HG02870 (cell line): Measurements from ENCODE around the gene CHST2.

Source experiments
- ATAC-seq: cut with Tn5 transposase; IDR thresholded peaks from one replicate; pipeline ENCODE4 v1.9.1; 2021; ENCODE audit warnings: mild to moderate bottlenecking, moderate library complexity; ENCODE audit not compliant: unreplicated experiment

The CHST2 gene

DNA sequence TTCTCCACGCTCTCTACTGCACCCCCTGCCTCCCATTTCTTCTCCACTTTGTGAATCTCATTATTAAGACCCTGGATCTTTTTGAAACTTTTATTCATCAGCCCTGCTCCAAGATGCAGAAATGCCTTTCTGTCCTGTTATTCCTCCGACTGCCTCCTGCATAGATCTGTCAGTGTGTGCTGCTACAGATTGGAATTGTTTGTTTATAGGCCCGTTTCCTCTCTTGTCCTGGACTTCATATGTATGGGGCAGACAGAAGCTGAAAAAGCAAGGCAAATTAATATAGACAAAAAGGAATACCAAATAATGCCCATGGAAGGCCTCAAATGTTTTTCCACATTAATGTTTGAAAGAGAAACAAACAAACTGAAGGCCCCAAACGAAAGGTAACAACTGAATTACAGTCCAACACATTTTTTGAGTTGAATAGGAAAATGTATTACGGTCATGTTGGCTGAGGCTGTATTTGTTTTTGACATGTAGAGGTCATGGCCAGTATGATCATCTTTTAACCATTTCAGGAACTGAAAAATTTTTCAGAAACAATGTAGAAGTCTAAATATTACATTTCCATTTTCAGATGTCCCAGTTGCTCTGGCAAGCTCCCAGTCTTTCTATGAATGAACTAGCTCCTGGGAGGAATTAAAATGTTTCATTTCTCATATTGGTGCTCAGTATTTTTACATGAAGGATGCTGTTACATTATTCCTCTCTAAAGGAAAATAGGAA, 8.8 kb downstream of the CHST2 start:
- no peak for ATAC-seq

DNA sequence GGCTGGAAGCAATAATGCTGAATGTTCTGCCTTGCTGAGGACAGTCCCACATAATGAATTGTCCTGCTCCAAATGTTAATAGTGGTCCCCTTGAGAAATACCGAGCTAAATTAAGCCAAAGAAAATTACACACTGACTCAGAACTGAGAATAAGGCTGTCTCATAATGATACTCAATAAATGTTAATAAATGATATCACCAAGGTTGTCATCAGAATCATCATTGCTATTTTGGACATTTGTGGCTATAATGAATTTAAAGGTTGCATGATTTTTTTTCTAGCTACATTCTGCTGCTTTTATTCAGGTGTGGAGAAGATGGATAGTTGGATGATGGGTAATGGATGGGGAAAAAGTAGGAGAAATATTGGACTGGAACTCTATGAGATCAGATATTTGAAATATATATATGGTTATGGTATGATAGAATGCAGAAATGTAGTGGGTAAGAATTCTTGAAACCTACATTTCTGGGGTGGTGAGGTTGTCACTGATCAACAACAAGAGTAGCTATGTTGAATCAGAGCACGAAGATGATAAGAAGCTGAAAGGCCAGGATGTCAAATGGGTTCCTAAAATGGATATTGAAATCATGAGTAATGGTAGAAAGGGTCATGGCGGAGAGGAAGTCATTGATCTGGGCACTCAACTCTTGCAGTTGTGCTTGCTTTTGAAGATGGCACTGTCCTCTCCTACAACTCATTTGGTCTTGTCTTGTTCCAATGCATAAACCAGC, 12.8 kb downstream of the CHST2 start:
- ATAC-seq, result peak; percentile 37

DNA sequence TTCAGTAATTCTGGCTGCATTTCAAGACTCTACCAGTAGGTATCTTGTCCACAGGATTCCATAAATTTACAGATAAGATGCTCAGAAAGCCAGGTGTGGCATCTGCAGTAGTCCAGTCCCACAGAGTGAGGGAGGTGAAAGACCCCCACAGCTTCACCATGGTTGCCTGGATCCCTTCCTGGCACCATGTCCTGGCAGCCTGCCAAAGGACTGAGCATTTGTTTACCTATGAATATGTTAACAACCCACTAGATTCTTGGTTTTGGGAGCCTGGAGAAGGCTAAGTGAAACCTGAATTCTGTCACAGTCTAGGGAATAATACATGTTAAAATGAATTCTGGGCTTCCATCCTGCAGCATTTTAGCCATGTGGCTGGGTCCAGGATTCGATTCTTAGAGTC, 14.9 kb downstream of the CHST2 start:
- no peak for ATAC-seq

DNA sequence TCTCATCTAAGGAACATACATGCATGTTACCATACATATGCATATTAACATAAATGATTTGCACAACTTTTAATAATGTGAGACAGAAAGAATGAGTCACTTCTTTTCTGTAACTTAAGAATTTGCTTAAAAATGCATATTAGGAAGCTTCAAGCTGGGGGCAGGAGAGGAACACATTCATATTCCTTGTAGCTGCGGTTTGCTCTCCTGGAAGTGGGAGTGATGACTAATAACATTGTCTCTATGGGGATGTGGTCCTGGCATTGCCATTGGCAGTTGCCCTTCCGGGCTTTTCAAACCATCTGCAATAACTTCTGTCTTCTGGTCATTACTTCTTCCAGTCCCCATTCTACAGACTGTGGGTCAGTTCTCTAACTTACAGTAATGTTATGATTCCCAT, 15.6 kb downstream of the CHST2 start:
- ATAC-seq, result no peak

DNA sequence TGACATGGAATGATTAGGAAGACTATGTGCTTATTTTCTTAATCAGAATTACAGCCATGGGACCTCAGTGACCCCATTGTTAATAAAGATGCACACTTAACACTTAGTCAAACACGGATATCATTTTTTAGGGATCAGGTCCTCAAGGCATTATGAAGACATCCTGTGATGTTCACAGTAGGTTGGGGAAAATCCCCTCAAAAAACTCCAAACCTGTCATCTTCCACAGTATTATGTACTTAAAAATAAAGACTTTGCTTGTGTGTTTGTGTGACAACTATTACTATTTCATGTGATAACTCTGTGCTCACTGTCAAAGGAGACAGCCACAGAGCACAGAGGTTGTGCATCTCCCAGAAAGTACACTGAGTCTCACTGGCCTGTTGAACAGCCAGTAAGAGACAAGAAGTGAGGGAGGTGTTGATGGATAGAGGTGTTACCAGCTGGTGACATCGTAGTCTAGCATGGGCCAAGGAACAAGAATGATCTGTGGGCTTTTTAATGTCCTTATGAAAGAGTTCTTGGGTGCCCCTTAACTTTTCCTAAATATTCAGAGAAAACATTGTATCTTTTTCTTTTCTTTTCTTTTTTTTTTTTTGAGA, 18.0 kb downstream of the CHST2 start:
- no peak for ATAC-seq

DNA sequence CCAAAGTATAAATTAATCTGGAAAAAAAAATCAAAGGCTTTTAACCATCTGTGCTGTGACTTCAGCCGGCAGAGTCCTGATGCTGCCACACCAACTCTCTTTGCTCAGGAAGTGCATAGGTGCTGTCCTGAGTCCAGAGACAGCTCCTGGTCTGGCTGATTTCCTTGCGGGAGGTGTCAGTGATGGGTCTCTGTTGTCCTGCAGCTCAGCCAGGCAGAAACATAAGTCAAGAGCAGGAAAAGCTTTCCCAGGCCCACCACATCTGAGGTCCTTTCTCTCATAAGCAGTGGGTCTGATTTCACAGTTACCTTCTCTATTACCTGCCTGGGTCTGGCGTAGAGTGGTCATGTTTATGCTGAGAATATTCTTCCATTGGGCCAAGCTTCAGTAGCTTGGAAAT, 19.4 kb downstream of the CHST2 start:
- ATAC-seq, result no peak

DNA sequence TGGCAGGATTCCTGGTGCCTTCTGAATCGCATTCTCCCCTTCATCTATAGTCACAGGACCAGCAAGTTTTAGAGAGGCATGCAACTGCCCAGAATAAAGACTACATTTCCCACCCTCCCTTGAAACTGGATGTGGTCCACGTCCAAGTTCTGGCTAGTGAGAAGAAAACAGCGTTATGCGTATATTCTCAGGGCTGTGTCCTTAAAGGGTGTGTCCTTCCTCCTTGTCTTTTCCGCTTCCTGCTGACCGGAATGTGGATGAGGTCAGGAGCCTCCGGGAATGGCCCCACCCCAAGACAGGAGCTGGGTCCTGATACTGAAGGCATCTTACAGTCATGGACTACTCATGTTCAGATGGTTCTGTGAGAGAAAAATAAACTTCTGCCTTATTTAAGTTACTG, 20.2 kb downstream of the CHST2 start:
- no peak for ATAC-seq

DNA sequence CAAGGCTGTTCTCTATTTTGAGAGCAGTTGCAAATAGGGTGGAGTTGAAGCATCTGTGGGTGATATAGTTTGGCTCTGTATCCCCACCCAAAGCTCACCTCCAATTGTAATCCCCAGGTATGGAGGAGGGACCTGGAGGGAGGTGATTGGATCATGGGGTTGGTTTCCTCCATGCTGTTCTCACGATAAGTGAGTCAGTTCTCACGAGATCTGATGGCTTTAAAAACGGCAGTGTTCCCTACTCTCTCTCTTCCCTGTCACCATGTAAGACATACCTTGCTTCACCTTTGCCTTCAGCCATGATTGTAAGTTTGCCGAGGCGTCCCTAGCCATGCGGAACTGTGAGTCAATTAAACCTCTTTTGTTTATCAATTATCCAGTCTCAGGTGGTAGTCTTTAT, 21.0 kb downstream of the CHST2 start:
- no peak for ATAC-seq

DNA sequence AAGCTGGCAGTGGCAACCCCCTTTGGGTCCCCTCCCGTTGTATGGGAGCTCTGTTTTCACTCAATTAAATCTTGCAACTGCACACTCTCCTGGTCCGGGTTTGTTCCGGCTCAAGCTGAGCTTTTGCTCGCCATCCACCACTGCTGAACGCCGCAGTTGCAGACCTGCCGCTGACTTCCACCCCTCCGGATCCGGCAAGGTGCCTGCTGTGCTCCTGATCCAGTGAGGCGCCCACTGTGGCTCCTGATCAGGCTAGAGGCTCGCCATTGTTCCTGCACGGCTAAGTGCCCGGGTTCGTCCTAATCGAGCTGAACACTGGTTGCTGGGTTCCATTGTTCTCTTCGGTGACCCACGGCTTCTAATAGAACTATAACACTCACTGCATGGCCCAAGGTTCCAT, 22.8 kb downstream of the CHST2 start:
- ATAC-seq, result no peak

DNA sequence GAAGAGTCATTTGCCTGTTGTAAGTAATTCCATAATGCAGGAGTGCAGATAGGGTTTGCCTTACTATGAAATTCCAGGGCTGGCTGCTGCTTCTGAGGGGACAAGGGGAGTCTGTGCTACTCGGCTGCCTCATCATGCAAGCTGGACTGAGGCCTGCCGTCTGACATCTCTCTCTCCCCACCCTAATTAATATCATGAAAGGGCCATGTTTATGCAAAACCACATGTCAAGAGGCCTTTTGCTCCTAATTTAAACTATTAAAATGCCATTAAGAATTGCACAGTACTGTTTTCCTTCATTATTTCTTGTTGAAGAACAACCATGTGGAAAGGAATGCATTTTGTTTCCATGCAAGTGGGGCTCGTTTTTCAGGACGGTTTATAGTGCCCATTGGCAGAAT, 26.3 kb downstream of the CHST2 start:
- ATAC-seq, result no peak

DNA sequence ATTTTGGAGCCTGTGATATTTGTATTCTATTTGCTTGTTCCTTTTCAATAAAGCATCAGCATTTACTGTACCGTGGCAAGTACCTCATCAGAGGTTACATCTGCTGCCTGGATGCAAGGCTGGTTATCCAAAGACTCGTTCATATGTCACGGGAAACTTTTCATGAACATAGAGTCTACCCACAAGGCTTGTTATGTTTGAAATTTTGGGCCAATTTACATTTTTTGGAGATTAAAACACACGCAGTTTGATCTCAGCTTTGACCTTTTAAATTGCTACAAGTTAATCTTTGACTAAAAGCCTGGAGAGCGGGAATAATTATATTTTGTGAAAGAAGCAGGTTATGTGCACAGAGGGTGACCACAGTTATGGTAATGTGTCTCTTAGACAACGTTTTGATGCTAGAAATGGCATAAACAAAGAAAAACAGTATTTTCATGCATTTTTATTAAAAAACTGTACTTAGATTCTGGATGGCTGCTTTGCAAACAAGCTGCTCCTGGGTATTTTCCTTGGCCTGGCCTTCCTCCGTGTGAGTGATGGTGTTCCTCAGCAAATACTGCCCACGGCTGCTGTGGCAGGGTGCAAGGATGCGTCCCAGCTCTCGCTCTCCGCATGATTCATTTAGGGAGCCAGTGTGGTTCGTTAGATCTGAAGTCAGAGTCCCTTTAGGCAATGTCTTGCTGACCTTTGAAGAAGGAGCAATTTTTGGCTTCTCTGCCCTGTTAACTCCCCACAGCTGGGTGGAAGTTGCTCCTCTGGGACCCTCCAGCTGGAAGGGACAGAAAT, 27.1 kb downstream of the CHST2 start:
- no peak for ATAC-seq

DNA sequence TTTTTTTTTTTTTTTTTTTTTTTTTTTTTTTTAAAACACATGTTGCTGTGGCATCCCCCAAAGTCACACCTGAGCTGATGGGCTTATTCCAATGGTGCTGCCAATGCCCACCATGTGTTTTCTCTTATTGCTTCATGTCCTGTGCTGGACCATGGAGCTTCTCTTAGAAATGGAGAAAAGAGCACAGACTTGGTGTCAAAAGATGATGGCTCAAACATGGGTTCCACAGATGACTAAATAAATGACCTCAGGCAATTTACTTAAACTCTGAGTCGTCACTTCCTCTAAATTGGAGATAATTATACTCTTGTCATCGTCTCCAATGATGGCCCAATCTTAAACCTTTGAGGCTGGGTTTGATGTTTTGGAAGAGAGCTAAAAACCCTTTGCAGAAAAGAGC, 28.1 kb downstream of the CHST2 start:
- ATAC-seq, result no peak

DNA sequence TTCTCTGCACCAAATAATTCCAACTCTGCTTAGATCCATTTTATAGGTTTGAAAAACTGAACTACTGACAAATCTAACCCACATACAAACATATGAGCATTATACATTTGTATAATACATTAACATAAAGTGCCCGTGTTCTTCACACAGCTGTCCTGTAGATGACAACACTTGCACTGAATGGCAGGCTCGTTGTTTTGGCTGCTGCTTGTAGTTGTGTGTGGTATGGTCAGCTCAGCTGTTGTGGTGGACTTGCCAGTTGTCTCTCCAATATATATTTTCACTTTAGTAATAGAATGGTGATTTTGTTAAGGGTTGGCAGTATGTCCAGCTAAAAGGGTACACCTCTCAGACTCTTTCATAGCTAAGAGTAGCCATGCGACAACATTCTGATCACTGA, 30.5 kb downstream of the CHST2 start:
- ATAC-seq, result no peak

DNA sequence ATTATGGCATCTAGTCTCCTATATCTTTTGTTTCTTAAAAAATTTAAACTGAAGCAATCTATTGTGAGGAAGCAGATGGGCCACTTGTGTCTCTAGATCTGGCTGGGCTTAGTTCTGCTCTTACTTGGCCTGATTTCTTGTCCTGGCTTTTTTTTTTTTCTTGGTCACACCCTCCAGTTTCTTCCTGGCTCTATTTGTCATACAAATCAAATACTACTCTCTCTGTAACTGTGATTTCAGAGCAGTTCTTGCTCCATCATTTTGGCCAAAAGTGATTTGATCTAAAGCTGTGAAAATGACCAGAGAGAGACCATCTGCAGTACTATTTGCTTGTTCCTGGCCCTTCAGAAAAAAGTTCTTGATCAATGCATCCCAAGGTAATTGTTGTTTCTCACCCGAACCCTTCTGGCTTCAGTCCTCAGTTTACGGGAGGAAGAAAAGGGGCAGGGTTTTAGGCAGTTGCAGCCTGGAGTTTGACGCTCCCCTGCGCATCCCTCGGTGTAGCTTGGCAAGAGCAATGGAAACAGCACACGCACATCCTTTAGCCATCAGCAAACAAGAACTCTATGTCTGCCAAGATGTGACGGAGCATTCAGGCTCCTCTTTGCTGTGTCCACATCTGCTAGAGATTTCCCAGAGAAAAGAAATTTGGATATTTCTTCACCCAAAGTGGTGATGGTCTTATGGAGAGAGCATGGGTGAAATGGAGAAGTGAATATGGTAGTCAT, 31.6 kb downstream of the CHST2 start:
- ATAC-seq, result no peak

DNA sequence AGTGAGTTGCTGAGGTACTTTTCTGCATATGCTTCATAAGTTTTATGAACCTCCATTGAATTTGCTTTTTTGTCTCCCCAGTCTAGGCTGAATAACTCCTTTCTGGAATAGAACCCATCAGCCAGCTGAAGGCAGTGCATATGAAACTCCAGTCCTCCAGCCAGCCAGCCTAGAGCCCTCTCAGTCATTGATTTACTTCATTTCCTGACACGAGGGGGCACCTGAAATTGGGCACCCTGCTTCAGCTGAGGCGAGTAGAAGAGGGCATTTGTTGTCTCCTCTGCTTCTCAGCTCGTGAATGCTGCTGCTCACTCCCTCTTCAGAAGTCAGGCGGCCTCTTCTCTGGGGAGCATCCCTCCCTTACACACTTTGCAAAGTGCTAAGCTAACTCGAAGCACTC, 32.5 kb downstream of the CHST2 start:
- no peak for ATAC-seq

DNA sequence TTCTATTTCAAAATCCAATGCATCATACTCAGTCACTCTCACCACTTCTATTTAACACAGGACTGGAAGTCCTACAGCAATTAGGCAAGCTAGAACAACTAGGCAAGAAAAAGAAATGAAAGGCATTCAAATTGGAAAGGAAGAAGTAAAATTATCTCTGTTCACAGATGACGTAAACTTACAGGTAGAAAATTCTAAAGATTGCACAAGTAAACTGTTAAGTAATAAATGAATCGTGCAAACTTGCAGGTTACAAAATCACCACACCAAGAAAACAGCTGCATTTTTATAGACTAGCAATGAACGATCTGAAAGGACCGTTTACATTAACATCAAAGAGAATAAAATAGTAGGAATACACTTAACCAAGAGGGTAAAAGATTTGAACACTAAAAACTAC, 36.2 kb downstream of the CHST2 start:
- no peak for ATAC-seq

DNA sequence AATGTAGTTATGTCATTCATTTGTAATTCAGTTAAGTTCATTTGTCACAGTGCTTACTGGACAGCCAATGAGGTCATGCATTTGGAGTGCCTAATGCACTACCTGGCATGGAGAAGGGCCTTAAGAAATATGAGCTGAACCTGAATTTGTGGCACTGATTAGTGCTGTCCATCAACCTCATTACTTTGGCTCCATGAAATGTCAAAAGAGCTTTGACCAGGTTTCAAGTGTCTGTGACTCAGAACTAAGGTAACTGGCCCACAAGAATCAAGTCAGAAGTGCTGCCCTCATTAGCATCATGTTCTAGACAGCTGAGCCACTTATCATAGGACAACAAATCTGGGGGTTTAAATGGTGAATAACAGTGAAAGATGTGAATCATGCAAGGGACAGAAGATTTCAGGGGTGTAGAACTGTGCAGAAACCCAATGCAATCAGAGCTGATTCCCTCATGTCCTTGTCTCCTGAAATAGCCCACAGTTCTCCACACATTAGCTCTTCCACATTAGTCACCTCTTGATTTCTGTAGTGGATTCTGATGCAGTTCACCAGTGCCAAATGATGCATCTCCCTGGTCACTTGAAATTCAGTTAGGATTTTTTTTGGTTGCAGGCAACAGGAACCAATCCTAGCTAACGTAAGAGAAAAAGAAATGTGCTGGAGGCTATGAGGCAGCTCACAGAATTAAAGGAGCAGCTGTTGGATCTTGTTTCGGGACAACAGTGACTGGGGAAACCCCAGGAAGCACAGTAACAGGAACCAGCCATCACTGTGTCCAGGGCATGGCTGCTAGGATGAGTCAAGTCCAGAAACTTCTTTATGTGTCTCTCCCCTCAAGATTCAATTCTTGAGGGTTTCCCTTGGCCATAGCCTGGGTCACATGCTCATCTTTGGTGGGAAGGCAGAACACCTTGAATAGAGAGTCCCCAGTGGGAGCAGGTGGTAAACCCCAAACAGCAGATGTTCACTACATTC, 38.7 kb downstream of the CHST2 start:
- ATAC-seq, result peak; percentile 82

DNA sequence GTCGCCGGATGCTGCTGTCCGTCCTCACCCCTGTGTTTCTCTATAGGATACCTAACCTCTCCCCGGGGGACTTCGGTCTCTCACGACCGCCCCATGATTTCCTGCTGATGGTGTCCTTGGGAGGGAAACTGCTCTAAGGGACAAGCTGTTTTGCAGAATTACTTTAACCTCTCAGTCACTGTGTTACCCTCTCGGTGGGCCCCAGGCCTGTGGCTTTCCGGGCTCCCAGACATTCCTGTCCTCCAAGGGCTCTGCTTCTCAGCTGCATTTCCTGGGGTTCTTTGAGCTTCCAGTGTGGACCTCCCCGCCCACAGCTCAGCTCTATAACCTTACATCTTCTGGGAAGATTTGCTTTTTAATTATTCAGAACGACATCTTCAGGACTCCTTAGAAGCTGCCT, 40.9 kb downstream of the CHST2 start:
- no peak for ATAC-seq

DNA sequence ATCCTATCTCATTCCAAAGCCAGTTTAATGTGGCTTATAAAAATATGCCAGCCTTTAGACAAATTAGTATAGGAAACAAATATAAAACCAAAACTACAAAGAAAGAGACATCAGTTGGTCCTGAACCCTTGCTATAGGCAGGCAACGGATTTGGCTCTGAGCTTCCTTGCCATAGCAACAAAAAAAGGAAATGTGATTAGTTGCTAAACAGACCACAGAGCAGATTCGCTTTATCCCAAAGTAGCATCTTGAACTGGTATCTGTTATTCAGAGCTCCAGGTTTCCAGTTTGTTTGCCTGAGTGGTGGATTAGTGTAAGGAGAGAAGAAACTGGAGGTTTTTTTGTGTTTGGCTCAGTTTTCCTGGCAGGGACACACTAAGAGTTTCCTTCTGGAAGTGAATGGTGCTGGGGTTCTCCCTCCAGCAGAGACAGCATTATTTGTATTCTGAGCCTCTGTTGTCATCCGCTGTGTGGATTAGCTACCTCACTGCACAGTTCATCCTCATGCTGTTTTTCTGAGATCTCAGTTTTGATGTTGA, 44.1 kb downstream of the CHST2 start:
- ATAC-seq, result no peak
